ENCODE data around the gene CBR3. TPM values are rescaled to one million over a fixed set of nuclear protein-coding genes. Genes with fewer than 3 reads are reported as not detected.

The CBR3 gene
- total and polyA plus RNA-seq, 2 of the 4 experiments (the other 2 are of a cell fraction): 13.4 to 15.4 TPM

DNA sequence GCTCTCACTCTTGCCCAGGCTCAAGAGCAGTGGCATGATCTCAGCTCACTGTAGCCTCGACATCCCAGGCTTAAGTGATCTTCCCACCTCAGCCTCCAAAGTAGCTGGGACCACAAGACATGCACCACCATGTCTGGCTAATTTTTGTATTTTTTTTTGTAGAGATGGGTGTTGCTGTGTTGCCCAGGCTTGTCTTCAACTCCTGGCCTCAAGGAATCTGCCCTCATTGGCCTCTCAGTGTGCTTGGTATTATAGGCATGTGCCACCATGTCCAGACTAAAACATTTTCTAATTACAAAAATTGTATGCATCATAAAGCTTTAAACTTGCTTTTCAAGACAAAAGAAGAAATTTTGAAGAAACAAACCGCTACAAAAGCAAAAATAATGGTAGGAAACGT, 44.9 kb upstream of the CBR3 start (continued):
- TF ChIP-seq NFE2L2 (IDR thresholded peaks at IDR 0.05; ENCODE audit: low read depth, low read length): no peak
- TF ChIP-seq RAD21 (IDR thresholded peaks at IDR 0.05; ENCODE audit: low read length): no peak
- no peak for TF ChIP-seq MXI1 (IDR thresholded peaks at IDR 0.05; ENCODE audit: borderline replicate concordance, low read depth, low read length)
- TF ChIP-seq, protein P1, sequence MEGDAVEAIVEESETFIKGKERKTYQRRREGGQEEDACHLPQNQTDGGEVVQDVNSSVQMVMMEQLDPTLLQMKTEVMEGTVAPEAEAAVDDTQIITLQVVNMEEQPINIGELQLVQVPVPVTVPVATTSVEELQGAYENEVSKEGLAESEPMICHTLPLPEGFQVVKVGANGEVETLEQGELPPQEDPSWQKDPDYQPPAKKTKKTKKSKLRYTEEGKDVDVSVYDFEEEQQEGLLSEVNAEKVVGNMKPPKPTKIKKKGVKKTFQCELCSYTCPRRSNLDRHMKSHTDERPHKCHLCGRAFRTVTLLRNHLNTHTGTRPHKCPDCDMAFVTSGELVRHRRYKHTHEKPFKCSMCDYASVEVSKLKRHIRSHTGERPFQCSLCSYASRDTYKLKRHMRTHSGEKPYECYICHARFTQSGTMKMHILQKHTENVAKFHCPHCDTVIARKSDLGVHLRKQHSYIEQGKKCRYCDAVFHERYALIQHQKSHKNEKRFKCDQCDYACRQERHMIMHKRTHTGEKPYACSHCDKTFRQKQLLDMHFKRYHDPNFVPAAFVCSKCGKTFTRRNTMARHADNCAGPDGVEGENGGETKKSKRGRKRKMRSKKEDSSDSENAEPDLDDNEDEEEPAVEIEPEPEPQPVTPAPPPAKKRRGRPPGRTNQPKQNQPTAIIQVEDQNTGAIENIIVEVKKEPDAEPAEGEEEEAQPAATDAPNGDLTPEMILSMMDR (conservative IDR thresholded peaks at IDR 0.05; ENCODE audit: low read depth, low read length): no peak

DNA sequence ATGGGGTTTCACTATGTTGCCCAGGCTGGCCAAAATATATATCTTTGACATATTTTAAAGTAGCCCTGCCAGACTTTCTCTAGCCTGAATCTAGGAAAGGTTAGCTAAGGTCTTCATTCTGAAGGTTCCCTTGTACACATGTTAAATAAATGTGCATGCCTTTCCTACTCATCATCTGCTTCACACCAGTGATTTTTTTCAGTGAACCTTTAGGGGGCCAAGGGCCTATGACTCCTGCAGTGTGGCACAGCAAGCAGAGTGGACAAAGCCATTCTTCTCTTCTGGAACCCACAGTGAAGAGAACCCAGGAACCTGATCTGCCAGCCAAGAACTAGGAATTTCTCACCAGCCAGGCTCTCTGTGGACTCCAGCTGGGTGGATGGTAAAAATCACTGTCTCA, 42.2 kb upstream of the CBR3 start:
- Histone ChIP-seq H4K8ac (ENCODE audit: low read depth in 2 of 2, low read length in 2 of 2) (no peak overlapping the region), H3K79me1 (ENCODE audit: low read depth in 1 of 2, low read length in 2 of 2) (no peaks in the 10 kb centered on the region), H3K14ac (replicated peaks; ENCODE audit: low read depth, low read length) (no peak overlapping the region), H3K4me2 (ENCODE audit: low read depth, low read length) (no peak overlapping the region), H3K23ac (ENCODE audit: low read depth, low read length) (no peak overlapping the region), H4K91ac (ENCODE audit: insufficient read depth, low read depth, low read length) (no peak overlapping the region), H3K4ac (ENCODE audit: low read depth, low read length) (no peak overlapping the region), H3K9me3 (ENCODE audit: control insufficient read depth, insufficient read depth, low read length) (peaks cover 11% of the 10 kb centered on the region), H3K36me3 (ENCODE audit: control insufficient read depth, insufficient read depth, low read length) (no peaks in the 10 kb centered on the region), H3K9ac (ENCODE audit: low read depth, low read length) (no peak overlapping the region), H2BK20ac (ENCODE audit: low read depth, low read length) (no peak overlapping the region), H2BK15ac (ENCODE audit: low read depth, low read length) (no peak overlapping the region), H3K18ac (ENCODE audit: low read depth, low read length) (no peak overlapping the region), H4K5ac (ENCODE audit: low read depth, low read length) (no peak overlapping the region), H3K27ac (ENCODE audit: insufficient read depth, low read length) (no peak overlapping the region), H3K4me1 (ENCODE audit: control insufficient read depth, insufficient read depth, low read length) (peaks cover 2% of the 10 kb centered on the region; the same call in 1 of the 2 replicates), H2BK5ac (ENCODE audit: low read depth, low read length, poor library complexity, severe bottlenecking) (no peak overlapping the region), H2BK120ac (ENCODE audit: low read depth, low read length) (no peak overlapping the region), H2AK9ac (replicated peaks; ENCODE audit: low read depth, low read length, poor library complexity) (no peak overlapping the region), H3K9me1 (ENCODE audit: insufficient read depth, low read length) (no peaks in the 10 kb centered on the region), H2AFZ (replicated peaks; ENCODE audit: low read length, poor library complexity) (no peak overlapping the region), H3K27me3 (ENCODE audit: control insufficient read depth, insufficient read depth, low read length) (peaks cover 8% of the 10 kb centered on the region), H2AK5ac (ENCODE audit: low read depth, low read length) (no peak overlapping the region), H3K56ac (ENCODE audit: extremely low read depth, insufficient read depth, low read length) (no peak overlapping the region), H4K20me1 (ENCODE audit: insufficient read depth, low read length) (no peaks in the 10 kb centered on the region), H3K4me3 (ENCODE audit: insufficient read depth, low read depth, low read length) (no peak overlapping the region)
- BruUV-seq (replicated peaks): no TSS peak
- ChIA-PET POLR2A (ENCODE audit: unreplicated experiment) (no interaction called here), CTCF (no interaction called here)
- TF ChIP-seq POLR2A (IDR thresholded peaks at IDR 0.05; ENCODE audit: low read depth, low read length) (no peak), MAZ (IDR thresholded peaks at IDR 0.05; ENCODE audit: borderline replicate concordance, low read depth, low read length) (no peak), BHLHE40 (IDR thresholded peaks at IDR 0.05; ENCODE audit: low read depth, low read length) (no peak), RAD21 (IDR thresholded peaks at IDR 0.05; ENCODE audit: low read length) (no peak), NFE2L2 (IDR thresholded peaks at IDR 0.05; ENCODE audit: low read depth, low read length) (no peak)
- TF ChIP-seq, protein P1 (conservative IDR thresholded peaks at IDR 0.05; ENCODE audit: low read depth, low read length): no peak
- ATAC-seq (ENCODE audit: low read depth): no peak; the same call in 1 of the 2 replicates
- no peak for DNase-seq
- intact Hi-C loops (cut with micrococcal nuclease): no loop called here
- dilution Hi-C loops (cut with HindIII; ENCODE audit: low sequenced_read_pairs, unreplicated experiment): no loop called here
- in situ Hi-C loops (cut with MboI; ENCODE audit: low sequenced_read_pairs): no loop called here
